GM19025 (cell line): ENCODE results near the gene TAGAP.
"Not testable (repeated sequence)": the region's sequence is repeated elsewhere in the genome, so short reads cannot be mapped to it uniquely, and the experiment has no call there.

Experiments used
- ATAC-seq: cut with Tn5 transposase; IDR thresholded peaks from one replicate; pipeline ENCODE4 v1.9.1; 2021; ENCODE audit warnings: mild to moderate bottlenecking, low read depth, moderate library complexity; ENCODE audit not compliant: unreplicated experiment

TAGAP gene

DNA sequence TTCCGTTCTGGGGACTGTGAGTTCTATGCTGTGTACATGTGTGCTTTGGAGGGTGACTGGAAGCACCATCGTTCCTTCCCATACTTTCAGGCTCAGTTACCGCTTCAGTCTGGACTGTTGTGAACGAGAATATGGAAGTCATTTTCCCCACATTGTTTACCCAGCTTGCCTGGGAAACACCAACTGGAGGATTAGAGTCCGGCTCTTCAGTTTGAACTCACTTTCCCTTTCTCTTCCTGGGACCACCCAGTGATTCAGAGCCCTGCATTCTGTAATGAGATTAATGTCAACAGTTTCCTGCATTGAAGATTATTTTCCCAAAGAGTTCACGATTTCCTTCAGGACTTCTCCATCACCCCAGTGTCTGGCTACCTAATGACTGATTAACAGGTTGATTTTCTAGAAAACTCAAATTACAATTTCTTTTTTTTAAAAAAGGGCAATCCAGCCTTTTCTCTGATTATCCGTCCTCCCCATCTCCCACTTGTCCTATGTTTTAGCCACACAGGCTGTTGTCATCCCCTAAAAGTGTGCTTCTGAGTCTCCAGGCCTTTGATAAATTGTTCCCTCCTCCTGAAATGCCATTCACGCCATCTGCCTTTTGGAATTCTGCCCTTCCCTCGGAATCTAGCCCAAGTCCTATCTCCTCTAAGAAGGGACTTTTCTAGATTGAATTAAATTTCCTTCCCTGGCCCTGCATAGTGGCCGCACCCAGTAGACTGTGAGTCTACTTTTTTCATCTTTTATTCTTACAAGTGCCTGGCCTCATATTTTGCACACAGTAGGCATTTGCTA, 3.3 kb upstream of the TAGAP start:
- no peak for ATAC-seq

DNA sequence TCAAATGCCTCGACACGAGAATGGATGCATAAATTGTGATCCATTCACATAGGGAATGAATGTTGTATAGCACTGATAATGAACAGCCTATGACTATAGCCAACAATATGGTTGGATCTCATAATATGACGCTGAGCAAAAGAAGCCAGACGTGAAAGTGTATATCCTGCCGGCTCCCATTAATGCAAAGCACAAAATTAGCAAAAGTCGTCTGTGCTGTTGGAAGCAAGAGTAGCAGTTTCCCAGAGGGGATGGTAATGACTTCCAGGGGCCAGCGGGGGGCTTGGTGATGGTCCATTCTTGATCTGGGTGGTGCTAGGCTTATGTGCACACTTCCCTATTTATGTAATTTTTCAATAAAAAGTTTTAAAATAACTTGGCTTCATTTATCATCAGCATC, 1.0 kb upstream of the TAGAP start:
- no peak for ATAC-seq

DNA sequence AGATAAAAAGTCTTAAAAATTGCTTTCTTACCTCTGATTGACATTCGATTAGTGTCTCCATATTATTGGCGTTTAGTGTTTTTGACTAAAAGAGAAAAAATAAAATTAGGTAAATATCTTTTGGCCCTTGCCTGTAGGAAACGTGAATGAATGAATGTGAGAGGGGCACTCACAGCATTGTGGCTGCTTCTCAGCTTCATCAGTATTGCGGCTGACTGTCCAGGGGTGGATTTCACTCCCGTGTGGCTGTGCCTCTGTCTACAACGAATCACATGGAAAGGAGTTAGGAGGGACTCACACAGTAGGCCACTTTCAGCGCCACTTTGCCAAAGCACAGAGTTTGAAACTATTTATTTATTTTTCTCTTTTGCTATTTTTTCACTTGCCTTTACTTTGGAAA, 844 bp downstream of the TAGAP start:
- ATAC-seq: no peak

GRCh38 chr6:159043251-159043650, 1.5 kb downstream of the TAGAP start:
- no peak for ATAC-seq

GRCh38 chr6:159042826-159043181, 2.0 kb downstream of the TAGAP start:
- ATAC-seq: no peak

DNA sequence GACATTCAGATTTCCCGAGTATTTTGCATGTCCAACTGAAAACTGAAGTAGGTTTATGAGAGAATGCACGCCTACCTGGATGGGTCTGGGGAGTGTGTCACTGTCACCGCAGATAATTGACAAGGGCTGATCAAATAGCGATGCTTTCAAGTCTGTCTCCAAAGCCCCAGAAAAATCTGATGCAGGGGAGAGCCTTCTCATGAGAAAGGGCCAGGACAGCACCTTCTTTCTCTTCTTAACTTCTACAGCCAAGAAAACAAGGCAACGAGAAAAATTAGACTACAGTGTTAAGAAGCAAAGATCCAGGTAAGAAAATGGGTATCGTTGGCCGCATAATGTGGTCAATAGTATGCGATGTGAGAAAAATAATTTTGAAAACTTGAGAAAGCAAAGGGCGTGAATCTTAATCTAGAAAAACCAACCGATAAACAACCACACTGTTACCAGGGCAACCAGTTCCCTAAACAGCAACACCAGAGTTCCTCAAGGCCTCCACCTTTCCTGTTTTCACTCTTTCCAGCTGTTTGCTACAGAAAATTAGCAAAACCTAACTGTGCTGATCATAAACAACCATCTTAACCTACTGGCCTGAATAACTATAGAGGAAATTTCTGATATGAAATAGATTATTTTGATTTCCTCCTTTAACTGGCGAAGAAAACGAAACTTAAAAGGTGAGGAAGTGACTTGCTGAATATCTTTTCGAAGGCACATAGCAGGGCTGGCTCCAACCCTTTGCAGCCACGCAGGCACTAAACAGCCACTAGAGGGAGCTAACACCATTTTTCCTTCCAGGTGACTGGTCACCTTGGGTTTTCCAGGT, 2.6 kb downstream of the TAGAP start:
- peak; percentile 29 for ATAC-seq

GRCh38 chr6:159041181-159041580, 3.6 kb downstream of the TAGAP start:
- ATAC-seq: no peak

DNA sequence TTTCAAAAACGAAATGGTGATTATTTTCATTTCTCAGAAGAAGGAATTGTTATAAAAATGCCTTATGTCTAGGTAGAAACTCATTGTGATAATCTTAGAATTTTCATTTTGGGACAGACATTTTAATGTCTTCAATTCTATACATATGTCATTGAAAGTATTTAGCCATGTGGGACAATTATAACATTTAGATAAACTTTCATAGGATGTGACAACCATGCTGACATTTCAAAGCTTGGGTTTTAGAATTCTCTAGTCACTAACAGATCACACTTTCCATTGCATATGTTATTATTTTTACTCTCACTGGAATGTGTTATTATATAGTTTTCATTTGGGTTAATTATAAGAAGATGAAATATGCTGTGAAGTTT, 4.9 kb downstream of the TAGAP start:
- ATAC-seq: no peak

DNA sequence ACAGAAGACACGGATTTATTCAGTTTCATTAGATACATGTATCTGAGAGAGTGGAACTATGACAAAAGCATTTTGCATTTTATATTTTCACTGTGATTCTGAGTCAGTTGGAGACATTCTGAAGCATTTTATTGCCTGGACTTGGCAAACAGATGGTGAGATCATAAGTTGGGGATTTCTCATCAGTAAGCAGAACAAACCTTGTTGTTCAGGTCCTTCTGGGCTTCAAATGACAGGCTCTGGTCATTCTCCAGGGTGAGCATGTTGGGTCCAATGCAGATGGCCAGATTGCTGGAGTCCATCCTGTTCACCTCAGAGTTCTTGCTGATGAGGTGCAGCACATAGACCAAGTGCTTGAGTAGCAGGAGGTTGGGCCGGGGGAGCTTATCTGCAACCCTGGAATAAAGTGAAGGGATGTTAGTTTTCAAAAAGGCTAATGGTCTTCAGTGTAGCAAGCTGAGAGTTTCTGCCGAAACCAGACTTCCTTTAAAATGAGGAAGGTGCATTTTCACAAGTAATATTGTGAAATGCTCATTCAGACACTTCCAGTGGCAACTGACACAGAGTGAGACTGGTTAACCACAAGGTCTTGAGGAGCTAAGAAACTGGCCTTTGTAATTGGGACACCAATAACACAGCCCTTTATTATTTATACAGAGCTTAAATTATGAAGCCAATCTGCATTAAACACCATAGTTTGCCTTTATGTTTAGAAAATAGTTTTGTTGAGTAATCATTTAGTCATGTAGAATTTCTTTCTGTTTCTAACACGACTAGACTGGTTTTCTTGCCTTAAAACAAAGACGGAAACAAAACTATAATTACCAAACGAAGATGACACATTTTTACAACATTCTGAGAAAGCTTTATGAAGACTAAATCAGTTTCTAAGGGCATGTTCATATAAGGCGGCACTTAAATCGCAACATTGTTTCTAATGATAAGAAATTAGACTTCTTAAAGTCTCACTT, 5.6 kb downstream of the TAGAP start:
- peak; percentile 80 for ATAC-seq

GRCh38 chr6:159038318-159038717, 6.5 kb downstream of the TAGAP start:
- ATAC-seq: not testable (repeated sequence)

DNA sequence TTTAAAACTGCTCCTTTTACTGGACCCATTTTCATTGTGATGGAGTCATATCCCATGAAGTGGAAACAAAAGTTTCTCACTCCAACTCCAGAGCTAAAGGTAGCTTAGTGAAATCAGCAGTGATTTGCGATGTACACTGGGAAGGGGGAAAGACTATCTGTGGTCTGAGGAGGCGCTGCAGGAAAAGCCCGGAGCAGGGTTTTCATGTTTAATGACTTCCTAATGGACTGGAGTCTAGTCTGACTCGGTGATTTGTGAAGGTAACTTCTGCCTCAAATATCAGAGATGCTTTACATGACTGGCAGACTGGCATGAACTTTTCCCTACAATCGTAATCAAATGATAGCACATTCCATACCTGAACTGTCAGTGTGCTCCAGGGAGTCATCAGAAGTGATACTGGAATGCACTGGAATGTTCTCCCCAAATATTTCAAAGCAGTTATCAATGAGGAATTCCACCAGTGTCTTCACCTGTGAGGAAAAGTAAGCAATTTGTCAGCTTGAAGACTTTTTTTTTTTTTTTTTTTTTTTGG, 7.0 kb downstream of the TAGAP start:
- ATAC-seq: no peak

- no peak for ATAC-seq
Measured at GRCh38 chr6:159036673-159037072, 8.1 kb downstream of the TAGAP start.

GRCh38 chr6:159035891-159036290, 8.9 kb downstream of the TAGAP start:
- ATAC-seq: no peak

DNA sequence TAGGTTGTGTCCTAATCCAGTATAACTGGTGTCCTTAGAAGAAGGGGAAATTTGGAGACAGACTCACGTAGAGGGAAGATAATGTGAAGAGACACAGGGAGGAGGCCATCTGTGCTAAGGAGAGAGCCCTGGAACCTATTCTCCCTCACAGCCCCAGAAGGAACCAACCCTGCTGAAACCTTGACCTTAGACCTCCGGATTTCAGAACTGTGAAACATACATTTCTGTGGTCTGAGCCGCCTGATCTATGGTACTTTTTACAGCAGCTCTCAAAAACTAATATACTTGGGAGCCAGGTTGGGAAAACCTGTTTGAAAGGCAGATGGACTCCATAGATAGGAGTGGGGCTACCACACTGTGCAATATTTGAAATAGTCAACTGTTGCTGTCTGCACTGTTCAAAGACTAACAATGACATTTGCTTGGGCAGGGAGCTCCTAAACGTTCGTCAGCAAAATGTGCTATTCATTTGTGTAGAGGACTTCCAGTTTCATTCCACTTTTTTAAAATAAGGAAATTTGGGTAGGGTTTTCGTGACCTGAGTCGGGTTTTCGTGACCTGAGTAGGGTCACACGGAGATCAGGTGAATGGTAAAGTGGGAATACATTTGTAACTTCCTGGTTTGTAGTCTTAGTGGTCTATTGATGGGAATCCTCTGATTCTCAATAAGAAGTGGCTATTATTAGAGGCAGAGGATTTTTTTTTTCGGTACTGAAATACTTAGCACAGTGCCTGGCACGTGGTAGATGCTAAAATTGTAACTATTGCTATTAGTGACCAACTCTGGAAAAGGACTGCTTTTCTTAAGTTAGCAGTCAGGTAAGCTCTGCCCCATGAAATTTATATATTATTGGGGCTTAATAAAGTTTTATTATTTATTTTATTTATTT, 11.4 kb downstream of the TAGAP start:
- ATAC-seq: no peak

DNA sequence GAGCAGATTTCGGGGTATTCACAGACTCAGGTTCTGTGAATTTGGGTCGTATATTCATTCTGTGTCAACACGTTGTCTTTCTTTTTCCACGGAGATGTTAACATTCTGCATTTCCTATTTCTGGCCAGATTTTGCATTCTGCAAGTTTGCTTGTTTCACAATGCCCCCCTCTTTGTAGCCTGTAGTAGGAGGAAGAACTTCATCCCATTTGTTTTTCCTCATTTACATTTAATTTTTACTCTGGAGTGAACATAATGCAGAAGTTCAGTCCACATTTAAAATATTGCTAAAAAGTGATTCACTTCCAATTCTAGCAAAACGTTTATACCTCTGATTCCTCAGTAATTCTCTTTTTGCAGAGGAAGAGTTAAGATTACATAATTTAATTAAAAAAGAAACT, 12.9 kb downstream of the TAGAP start:
- ATAC-seq: no peak

DNA sequence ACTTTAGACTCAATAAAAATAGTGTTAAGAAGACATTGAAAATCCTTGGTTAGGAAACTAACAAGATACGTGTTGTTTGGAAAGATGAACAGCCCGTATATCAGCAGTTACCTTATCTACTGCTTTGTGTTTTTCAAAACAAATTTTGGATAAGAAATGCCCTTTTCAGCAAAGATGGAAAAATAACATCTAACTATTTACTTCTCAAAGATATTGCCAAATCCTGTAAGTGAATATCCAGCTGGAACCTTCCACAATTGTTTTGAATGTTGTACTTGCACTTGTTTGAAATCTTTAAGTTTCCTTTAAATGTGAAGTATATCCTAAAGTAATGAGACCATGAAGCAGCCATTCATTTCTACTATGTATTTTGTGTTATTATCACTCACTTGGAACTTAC, 14.6 kb downstream of the TAGAP start:
- ATAC-seq: no peak

DNA sequence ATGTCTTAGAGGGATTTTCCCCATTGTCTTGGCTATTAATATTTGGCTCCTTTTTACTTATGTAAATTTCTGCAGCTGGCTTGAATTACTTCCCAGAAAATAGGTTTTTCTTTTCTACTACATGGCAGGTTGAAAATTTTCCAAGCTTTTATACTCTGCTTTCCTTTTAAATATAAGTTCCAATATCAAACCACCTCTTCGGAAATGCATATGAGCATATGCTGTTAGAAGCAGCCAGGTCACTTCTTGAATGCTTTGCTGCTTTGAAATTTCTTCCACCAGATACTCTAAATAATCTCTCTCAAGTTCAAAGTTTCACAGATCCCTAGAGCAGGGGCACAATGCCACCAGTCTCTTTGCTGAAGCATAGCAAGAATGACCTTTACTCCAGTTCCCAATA, 19.6 kb downstream of the TAGAP start:
- not testable (repeated sequence) for ATAC-seq

DNA sequence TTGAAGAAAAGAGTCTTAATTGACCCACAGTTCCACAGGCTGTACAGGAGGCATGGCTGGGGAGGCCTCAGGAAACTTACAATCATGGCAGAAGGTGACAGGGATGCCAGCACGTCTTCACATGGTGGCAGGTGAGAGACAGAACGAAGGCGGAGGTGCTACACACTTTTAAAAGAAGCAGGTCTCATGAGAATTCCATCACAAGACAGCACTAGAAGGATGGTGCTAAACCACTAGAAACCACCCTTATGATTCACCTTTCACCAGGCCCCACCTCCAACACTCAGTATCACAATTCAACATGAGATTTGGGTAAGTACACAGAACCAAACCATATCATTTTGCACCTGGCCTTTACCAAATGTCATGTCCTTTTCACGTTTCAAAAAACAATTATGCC, 20.9 kb downstream of the TAGAP start:
- ATAC-seq: no peak

DNA sequence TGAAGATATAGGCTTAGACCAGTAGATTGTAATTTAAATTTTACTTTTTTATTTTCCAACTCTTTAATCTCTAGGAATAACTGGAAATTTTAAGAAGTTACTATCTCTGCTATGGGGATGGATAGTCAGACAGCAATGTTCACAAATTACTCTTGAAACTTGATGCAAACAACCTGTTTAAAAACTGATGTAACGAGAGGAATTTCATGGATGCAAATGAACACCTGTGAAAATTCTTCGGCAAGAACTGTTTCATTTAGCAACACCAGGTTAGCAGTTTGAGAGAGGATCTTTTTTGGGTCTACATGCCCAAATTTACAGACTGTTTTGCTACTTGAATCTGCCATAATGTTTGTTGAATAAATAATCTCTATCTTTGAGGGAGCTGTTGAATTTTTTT, 24.8 kb downstream of the TAGAP start:
- no peak for ATAC-seq
